IPS DF 6.9 (cell line): ENCODE results near the gene EPHB3.

ENCODE experiments used
- DNase-seq: peaks from one replicate; pipeline ENCODE4 v3.0.0-alpha.2; 2013; ENCODE audit warnings: low read depth, low spot score
- H3K27ac ChIP-seq: one replicate; pipeline ENCODE4 v1.5.1; 2013; ENCODE audit warnings: low read length, control low read depth
- H3K27me3 ChIP-seq: 2 replicates; pipeline ENCODE4 v1.6.1; 2013; ENCODE audit warnings: mild to moderate bottlenecking, low read length; ENCODE audit not compliant: control insufficient read depth, insufficient read depth
- H3K36me3 ChIP-seq: 2 replicates; pipeline ENCODE4 v1.6.1; 2013; ENCODE audit warnings: low read length; ENCODE audit not compliant: control insufficient read depth, insufficient read depth
- H3K4me1 ChIP-seq: 2 replicates; pipeline ENCODE4 v1.6.1; 2013; ENCODE audit warnings: low read length; ENCODE audit not compliant: control insufficient read depth, insufficient read depth
- H3K4me3 ChIP-seq: 2 replicates; pipeline ENCODE4 v1.5.1; 2013; ENCODE audit warnings: mild to moderate bottlenecking, low read length
- H3K9me3 ChIP-seq: 2 replicates; pipeline ENCODE4 v1.6.1; 2013; ENCODE audit warnings: low read length, inconsistent platforms; ENCODE audit not compliant: control insufficient read depth, insufficient read depth
- WGBS: extraction: QIAGEN DNeasy Blood & Tissue Kit; methylation state at CpG from one replicate; pipeline ENCODE4 v1.1.7; 2013; ENCODE audit warnings: mixed read lengths, missing lambda C conversion rate; ENCODE audit not compliant: insufficient read length, insufficient coverage; 5-methylcytosine and 5-hydroxymethylcytosine counted together

Gene EPHB3

DNA sequence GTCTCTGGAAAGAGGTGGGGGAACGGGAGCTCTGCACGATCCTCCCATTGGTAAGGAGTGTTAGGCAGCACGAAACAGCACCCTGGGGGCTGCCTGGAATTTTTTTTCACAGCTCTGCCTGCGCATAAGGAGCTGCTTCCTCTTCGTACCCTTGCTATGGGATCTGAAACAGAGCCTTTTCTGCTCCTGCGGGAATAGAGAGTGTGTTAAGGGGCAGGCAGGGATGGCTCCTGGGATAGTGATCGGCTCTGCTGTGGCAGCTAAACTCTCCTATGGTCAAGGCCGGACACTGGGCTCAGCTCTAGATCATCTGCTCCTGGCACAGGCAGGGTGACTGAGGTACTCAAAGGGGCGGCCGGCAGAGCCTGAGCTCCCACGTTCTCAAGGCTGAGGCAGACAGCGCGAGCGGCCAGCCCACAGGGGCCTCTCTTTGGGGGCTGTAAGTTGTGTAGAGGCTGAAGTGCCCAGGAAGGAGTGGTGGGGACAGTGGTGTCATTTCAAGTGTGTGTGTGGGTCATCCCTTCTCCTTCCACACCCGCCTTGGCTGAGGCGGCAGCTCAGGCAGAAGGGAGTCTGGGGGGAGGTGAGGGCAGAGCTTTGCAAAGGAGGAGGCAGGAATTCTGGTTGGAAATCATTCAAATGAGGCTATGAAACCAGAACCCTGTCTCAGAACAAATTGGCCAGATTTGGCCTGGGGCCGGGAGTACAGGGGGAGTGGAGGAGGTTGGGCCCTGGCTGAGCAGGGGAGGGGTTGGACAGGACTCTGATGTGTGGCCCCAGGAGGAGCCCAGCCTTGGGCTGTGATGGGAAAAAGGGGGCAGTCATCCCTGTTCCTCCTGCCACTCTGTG, 31.0 kb downstream of the EPHB3 start:
- WGBS = no CpG with 5 or more reads among the region's 17 CpGs
- H3K36me3 ChIP-seq = no peaks in the 10 kb centered on the region
- H3K27me3 ChIP-seq = peaks cover 2% of the 10 kb centered on the region; the same call in 1 of the 2 replicates
- DNase-seq = no peak
- H3K4me1 ChIP-seq = peaks cover 14% of the 10 kb centered on the region
- no peaks in the 10 kb centered on the region for H3K9me3 ChIP-seq
- H3K27ac ChIP-seq = no peak overlapping the region
- no peak overlapping the region for H3K4me3 ChIP-seq

DNA sequence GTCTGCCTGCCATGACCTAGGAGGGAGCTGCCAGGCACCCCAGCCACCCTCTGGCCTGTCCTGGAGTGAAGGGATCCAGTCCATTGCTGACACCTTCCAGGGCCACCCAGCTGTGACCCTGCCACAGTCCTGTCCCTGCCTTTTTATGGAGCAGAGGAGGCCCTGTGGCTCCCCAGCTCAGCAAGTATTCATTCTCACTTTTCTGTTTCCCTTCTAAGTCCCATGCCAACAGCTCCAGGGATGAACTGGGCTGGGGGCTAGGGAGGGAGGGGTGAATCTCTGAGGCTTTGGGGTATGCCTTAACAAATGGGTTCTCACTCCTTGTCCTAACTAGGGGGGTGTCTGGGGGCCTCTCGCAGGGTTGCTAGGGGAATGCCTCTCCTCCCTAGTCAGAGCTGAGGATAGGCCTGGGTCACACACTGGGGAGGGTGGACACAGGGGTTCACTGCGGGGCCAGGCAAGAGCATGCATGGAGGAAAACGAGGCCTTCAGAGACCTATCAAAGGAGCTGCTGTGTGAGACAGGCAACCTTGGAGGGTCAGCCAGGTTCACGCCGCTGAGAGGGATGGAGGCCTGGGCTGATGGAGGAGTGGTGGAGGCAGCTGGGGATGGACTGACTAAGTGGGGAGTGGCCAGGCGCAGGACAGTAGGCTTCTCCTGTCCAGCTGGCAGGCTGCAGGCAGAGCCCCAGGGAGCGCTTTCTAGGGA, 31.8 kb downstream of the EPHB3 start:
- peaks cover 2% of the 10 kb centered on the region; the same call in 1 of the 2 replicates for H3K27me3 ChIP-seq
- H3K4me1 ChIP-seq = peaks cover 14% of the 10 kb centered on the region
- no peak overlapping the region for H3K27ac ChIP-seq
- H3K9me3 ChIP-seq = no peaks in the 10 kb centered on the region
- no peaks in the 10 kb centered on the region for H3K36me3 ChIP-seq
- no CpG with 5 or more reads among the region's 7 CpGs for WGBS
- DNase-seq = no peak
- H3K4me3 ChIP-seq = no peak overlapping the region

DNA sequence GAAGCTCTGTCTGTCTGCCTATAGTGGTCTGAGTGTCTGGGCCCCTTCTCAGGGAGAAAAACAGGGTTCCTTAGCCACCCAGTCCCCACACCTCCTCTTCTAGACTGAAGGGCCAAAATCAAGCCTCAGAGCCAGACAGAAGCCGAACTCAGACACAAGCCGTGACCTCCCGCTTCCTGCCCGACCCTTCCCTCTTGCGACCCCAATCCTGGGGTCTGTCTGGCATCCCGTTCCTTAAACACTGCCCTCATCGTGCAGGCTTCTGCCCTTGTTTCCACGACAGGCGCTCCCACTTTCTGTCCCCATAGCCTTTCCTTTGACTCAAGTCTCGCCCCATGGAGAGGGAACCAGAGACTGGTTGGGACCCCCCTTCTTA, 32.3 kb downstream of the EPHB3 start:
- H3K27me3 ChIP-seq = peaks cover 2% of the 10 kb centered on the region; the same call in 1 of the 2 replicates
- peaks cover 14% of the 10 kb centered on the region for H3K4me1 ChIP-seq
- no peaks in the 10 kb centered on the region for H3K36me3 ChIP-seq
- no peak overlapping the region for H3K27ac ChIP-seq
- WGBS = no CpG with 5 or more reads among the region's 10 CpGs
- DNase-seq = no peak
- no peaks in the 10 kb centered on the region for H3K9me3 ChIP-seq
- no peak overlapping the region for H3K4me3 ChIP-seq

- Histone ChIP-seq H3K27me3 (peaks cover 7% of the 10 kb centered on the region; the same call in 1 of the 2 replicates), H3K27ac (no peak overlapping the region)
- no CpG with 5 or more reads among the region's 12 CpGs for WGBS
Measured at GRCh38 chr3:184594371-184595001, 32.9 kb downstream of the EPHB3 start.

DNA sequence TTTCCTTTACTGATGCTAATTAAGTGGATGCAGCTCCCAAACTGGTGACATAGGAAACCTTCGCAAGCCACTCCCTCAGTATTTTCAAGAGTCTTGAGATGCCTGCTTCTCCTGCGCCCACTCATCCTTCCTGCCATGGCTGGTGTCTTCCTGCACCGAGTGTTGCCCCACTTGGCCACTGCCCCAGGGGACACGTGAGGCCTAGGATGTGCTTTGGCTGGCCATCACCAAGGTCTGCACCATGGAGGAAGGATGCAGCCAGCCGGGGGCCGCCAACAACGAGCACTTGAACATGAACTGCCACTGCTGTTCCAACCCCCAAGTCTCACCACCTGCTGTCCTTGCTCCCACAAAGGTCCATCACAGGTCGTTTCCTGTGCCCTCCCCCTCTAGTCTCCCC, 34.1 kb downstream of the EPHB3 start:
- H3K27ac ChIP-seq = no peak overlapping the region
- H3K4me1 ChIP-seq = peaks cover 13% of the 10 kb centered on the region
- H3K4me3 ChIP-seq = no peak overlapping the region
- DNase-seq = no peak
- no peaks in the 10 kb centered on the region for H3K36me3 ChIP-seq
- H3K27me3 ChIP-seq = peaks cover 18% of the 10 kb centered on the region
- no CpG with 5 or more reads among the region's 8 CpGs for WGBS
- H3K9me3 ChIP-seq = no peaks in the 10 kb centered on the region

More at GRCh38 chr3:184594371-184595001, 32.9 kb downstream of the EPHB3 start:
- no peak overlapping the region for H3K4me3 ChIP-seq
- H3K4me1 ChIP-seq = peaks cover 14% of the 10 kb centered on the region
- no peaks in the 10 kb centered on the region for H3K36me3 ChIP-seq
- DNase-seq = no peak
- no peaks in the 10 kb centered on the region for H3K9me3 ChIP-seq

- no peak for DNase-seq
- Histone ChIP-seq H3K27me3 (peaks cover 23% of the 10 kb centered on the region), H3K36me3 (no peaks in the 10 kb centered on the region), H3K9me3 (no peaks in the 10 kb centered on the region), H3K4me1 (peaks cover 13% of the 10 kb centered on the region), H3K4me3 (no peak overlapping the region), H3K27ac (no peak overlapping the region)
- no CpG with 5 or more reads among the region's 5 CpGs for WGBS
Measured at GRCh38 chr3:184596233-184596632, 34.6 kb downstream of the EPHB3 start.

DNA sequence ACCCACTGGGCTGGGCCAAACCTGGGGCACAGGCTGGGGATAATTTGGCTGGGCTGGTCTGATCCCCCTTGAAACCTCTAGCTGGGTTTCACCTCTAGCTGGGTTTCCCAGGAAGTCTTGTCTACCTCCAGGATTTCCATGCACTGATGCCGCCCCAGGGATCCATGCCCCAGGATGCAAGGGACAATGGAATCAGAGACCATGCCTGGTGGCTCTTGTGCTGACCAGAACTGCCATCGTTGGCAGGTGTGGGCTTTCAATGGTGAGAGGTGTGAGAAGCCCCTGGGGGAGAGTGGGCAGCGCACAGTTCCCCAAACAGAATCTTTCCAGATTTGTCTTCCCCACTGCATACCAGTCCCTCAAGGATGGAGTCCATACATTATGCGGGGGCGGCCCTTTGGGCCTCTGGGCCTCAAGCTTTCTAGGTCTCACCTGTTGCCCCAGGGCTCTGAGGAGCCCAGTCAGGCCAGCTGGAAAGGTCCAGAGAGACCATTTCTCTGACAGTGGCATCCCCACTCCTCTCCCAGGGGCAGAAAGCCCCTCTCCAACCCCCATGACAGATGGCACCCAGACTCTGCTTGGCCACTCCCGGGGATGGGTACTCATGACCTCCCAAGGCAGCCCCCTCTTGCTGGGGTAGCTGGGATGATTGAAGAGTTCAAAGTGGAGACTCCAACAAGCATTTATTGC, 35.4 kb downstream of the EPHB3 start:
- Histone ChIP-seq H3K4me1 (peaks cover 13% of the 10 kb centered on the region), H3K9me3 (no peaks in the 10 kb centered on the region), H3K27me3 (peaks cover 26% of the 10 kb centered on the region), H3K4me3 (no peak overlapping the region), H3K36me3 (no peaks in the 10 kb centered on the region), H3K27ac (no peak overlapping the region)
- no CpG with 5 or more reads among the region's 6 CpGs for WGBS
- DNase-seq = no peak

GRCh38 chr3:184597829-184598573, 36.4 kb downstream of the EPHB3 start:
- H3K27ac ChIP-seq = no peak overlapping the region
- WGBS = no CpG with 5 or more reads among the region's 20 CpGs
- H3K27me3 ChIP-seq = peaks cover 34% of the 10 kb centered on the region
- H3K4me3 ChIP-seq = no peak overlapping the region
- H3K4me1 ChIP-seq = peaks cover 14% of the 10 kb centered on the region
- no peaks in the 10 kb centered on the region for H3K36me3 ChIP-seq
- H3K9me3 ChIP-seq = no peaks in the 10 kb centered on the region
- DNase-seq = no peak

DNA sequence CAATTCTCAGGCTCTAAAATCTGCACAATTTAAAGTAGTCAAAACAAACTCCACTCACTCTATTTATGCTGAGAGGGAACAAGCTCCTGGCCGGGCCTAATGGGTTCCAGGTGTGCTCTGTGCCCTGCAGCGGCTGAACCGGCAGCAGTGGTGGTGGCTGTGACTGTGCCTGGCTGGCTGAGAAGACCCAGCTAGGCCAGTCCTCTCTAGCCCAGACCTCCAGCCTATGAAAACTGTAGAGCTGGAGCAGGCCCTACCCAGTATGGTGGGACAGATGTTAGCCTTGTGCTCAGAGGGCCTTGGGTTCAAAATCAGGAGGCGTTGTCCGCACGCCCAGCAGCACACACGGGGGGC, 37.0 kb downstream of the EPHB3 start:
- no CpG with 5 or more reads among the region's 7 CpGs for WGBS

More for the DNA sequence above, 37.0 kb downstream of the EPHB3 start:
- no peaks in the 10 kb centered on the region for H3K36me3 ChIP-seq
- H3K9me3 ChIP-seq = no peaks in the 10 kb centered on the region
- H3K27ac ChIP-seq = no peak overlapping the region
- peaks cover 15% of the 10 kb centered on the region for H3K4me1 ChIP-seq
- no peak overlapping the region for H3K4me3 ChIP-seq
- no peak for DNase-seq
- peaks cover 39% of the 10 kb centered on the region for H3K27me3 ChIP-seq
